GM19193 (cell line): Measurements from ENCODE around the gene PGAP1.

ENCODE experiments used
- POLR2A ChIP-seq: IDR thresholded peaks from 4 replicates; pipeline ENCODE4 v1.6.1; 2011; ENCODE audit not compliant: insufficient read depth, insufficient read length; ENCODE audit errors: extremely low read depth

The PGAP1 gene

DNA sequence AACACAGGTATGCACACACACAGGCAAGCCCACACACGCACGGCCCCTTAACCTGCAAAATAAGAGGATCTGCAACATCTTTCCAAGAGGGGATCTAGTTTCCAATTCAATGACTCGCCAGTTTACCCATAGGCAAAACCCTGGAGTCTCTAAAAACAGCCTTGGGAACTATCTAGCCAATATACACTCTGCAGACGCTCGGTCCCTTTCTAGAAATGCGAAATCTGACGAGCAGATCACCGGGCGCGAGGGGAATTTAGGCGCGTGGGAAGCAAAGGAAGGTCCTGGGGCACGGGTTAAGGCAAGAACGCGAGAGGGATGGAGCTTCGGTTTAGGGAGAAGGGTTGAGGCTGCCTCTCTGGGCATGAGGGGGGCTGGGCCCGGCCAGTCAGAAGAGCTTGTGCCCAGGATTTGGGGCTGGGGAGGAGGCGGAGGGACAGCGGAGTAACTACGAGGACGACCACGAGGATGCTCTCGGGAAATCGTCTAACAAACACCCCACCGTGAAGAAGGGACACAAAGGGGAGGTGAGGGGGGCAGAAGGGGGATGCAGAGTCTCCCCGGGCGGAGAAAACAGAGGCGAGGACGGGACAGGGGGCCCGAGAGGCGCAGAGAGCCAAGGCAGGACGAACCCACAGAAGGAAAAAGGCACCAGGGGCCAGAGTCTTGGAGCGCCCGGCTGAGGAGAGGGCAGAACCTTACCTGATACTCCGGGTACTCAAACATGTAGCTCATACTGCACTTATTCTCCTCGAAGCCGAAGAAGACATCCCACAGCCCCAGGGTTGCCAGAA lies 542 bp downstream of the PGAP1 start:
- no peak for TF ChIP-seq POLR2A

DNA sequence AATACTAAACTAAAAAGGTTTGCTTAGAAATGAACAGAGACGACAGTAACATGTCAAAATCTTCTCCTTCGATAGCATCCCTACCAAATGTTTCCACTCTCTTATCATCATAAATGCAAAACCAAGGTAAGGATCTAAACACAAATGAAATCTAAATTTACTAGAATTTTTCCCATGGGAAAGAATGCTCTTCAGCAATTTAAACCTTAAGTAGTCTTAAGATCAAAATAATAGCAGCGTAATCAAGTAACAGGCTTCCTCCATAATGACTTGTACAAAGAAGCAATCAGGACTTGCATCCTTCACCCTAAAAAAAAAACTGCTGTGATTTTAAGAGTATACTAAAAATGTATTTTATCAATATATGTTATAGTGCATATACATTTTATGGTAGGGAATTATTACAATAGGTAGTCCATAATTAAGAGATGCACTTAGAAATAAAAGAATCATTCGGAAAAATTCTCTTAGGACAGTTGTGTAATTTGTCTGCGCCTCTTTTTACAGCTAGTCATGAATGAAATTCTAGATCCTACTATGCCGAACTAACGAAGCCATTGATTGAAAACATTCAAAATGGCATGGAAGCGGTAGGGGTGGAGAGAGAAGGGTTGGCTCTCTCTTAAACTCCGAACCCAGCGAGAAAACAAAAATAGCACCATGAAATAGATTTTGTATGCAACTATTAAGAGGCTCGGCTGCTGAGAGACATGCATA lies 1.3 kb downstream of the PGAP1 start:
- TF ChIP-seq POLR2A: no peak

DNA sequence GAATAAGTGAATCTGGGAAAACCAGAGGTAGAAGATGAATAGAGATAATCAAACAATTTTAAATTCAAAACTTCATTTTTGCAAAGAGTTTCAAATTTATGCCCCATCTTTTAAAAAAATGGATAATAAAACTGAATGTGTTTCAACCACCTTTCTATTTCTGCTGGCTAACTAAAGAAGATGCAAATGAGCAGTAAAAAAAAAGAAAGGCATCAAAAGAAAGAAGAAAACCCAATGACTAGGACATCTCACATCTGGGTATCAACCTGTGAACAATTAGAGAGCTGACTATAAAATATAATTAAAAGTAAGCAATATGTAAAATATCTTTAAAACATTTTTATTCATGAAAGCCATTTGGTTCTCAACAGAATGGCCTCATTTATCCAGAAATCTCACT lies 2.5 kb downstream of the PGAP1 start:
- no peak for TF ChIP-seq POLR2A

- no peak for TF ChIP-seq POLR2A
These were observed 7.6 kb downstream of the PGAP1 start for GRCh38 chr2:196918927-196919326.

DNA sequence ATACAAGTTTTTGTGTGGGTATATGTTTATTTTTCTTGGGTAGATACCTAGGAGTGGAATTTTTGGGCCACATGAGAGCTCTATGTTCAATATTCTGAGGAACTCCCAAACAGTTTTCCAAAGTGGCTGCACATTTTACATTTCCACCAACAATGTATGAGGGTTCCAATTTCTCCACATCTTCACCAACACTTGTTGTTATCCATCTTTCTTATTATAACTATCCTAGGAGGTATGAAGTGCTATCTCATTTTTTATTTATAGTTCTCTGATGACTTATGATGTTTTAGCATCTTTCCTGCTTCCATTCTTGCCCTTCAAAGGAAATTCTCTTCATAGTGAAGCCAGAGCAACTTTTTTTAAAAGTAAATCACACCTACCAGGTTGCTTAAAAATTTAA lies 8.7 kb downstream of the PGAP1 start:
- TF ChIP-seq POLR2A: no peak

DNA sequence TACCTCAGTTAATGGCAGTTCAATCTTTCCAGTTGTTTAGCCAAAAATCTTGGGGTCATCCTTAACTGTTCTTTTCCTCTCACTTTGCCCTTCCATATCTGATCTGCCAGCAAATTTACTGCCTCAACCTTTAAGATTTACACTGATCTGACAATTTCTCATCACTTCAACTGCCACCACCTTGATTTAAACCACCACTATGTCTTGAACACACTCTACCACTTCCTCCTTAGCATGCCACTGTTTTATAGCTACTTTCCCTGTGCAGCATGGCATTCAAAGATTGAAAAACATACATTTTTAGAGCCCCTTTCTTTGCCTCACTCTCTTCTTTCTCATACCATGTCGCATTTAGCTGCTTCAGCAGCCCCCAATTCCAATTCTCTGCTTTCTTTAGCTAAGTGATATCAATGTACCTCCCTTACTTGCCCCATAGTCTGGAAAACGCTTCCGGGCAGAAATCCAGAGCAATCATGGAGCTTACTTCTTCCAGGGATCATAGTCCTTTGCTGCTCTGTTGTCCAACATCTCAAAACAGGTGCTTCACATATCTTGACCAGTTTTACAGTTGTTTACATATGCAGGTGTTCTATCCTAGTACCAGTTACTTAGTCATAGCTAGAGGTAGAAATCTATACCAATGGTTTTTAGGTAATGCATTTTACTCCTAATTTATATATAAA lies 10.9 kb downstream of the PGAP1 start:
- no peak for TF ChIP-seq POLR2A

GRCh38 chr2:196914867-196915460 lies 11.5 kb downstream of the PGAP1 start:
- TF ChIP-seq POLR2A: no peak

GRCh38 chr2:196913691-196914090 lies 12.8 kb downstream of the PGAP1 start:
- no peak for TF ChIP-seq POLR2A

DNA sequence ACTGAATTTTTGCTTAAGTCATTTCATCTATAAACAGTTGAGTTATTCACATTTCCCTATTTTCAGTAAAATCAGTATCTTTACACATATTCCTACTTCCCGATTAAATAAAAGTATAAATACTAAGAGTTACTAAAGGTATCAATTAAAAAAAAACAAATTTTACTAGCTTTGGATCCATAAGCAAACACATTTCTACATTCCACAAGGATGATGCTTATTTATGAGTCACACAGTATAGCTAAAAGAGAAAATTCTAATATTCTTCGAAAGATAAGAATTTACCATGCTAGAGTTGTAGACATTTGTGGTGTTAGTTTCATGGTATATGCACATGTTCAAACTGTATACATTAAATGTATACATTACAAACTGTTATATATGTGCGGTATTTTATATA lies 23.7 kb downstream of the PGAP1 start:
- no peak for TF ChIP-seq POLR2A

DNA sequence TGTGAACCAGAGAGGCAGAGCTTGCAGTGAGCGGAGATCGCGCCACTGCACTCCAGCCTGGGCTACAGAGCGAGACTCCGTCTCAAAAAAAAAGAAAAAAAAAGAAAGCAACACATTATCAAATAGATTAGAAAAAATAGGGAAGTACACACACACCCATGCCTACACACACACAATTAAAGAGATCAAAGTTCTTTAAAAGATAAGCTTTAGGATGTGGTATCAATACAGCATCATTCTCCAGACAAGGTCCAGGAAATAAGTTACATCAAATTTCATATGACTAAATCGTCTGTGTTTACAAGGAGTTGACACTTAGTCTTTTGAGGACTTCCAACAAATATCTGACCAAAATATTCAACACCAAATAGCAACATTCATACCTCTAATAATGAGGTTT lies 25.7 kb downstream of the PGAP1 start:
- TF ChIP-seq POLR2A: no peak

GRCh38 chr2:196899976-196900375 lies 26.5 kb downstream of the PGAP1 start:
- no peak for TF ChIP-seq POLR2A

- TF ChIP-seq POLR2A: no peak
These were observed 35.4 kb downstream of the PGAP1 start for GRCh38 chr2:196891136-196891535.

DNA sequence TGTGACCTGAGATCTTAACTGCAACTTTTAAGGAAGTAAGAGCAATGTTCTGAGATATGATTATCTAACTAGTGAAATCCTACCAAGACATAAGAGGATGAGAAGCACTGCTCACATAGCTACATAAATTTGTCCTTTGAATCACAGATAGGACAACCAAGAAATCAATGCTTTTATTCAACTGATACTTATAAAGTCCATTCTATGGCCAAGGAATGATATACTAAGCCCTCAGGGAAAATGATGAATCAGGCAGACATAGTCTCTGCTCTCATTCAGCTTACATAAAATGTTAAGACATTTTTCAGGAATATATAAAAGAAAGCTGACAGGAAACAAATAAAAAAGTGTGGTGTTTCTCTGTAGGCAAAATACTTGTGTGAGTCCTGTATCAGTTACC lies 39.1 kb downstream of the PGAP1 start:
- no peak for TF ChIP-seq POLR2A

DNA sequence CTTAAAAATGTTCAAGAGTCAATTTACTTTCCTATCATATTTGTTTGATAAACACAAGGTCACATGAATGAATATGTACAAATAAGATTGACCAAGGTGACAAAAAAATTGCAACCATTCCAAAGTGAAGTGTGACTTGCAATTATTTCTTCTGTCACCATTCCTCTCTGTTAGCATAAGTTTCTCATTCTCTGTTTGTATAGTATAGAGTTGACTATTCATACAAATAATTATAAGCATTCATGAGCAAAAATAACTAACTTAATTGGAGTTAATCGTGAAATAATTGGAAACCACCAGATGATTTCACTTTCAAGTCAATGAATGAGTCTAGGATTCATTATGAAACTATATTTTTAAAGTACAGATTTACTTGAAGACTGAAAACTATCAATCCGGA lies 42.1 kb downstream of the PGAP1 start:
- TF ChIP-seq POLR2A: no peak

GRCh38 chr2:196876364-196876763 lies 50.1 kb downstream of the PGAP1 start:
- TF ChIP-seq POLR2A: no peak

- no peak for TF ChIP-seq POLR2A
These were observed 51.1 kb downstream of the PGAP1 start for GRCh38 chr2:196875414-196875813.

DNA sequence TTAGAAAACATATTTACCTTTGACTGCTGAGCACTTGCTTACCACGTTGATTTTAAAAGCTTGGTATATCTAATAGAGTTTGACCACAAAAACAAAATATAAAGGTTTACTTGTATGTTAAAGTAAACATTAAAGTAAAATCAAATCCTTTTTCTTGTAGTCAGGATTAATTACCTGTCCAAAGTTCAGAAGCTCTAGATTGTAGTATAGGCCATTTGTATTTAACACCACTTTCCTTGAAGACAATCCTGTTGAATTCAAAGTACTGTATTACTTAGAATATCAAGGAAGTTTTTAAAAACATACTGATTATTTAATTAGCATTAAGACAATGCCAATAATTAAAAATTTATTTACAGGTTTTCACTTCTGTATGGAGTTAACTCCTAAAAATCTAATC lies 53.0 kb downstream of the PGAP1 start:
- TF ChIP-seq POLR2A: no peak
